D721Med (cell line): ENCODE data around the gene CBR1.

Source experiments
- DNase-seq: peaks from one replicate; pipeline ENCODE4 v3.0.0; 2011; ENCODE audit warnings: low spot score; ENCODE audit not compliant: insufficient read length
- FAIRE-seq: peaks from 2 replicates; lab custom pipeline; 2011; peaks lifted over from hg19 to GRCh38; lab: Jason Lieb, UNC
- CTCF ChIP-seq: IDR thresholded peaks from 2 replicates; pipeline ENCODE4 v1.5.1; 2012; ENCODE audit warnings: mild to moderate bottlenecking, control low read depth; ENCODE audit not compliant: insufficient read depth; ENCODE audit errors: missing control alignments

CBR1 gene

GRCh38 chr21:36048357-36048756 lies 21.5 kb upstream of the CBR1 start:
- no peak for DNase-seq
- TF ChIP-seq CTCF, result no peak
- no peak for FAIRE-seq

- TF ChIP-seq CTCF, result no peak
- FAIRE-seq (no peak), DNase-seq (no peak)
Measured at GRCh38 chr21:36052860-36053714, 16.7 kb upstream of the CBR1 start.

- no peak for TF ChIP-seq CTCF
- DNase-seq, result no peak
- no peak for FAIRE-seq
Measured at GRCh38 chr21:36053715-36054062, 16.1 kb upstream of the CBR1 start.

- no peak for TF ChIP-seq CTCF
- FAIRE-seq (no peak), DNase-seq (no peak)
Measured at GRCh38 chr21:36055551-36055950, 14.3 kb upstream of the CBR1 start.

GRCh38 chr21:36059823-36060158 lies 10.0 kb upstream of the CBR1 start:
- TF ChIP-seq CTCF, result no peak
- FAIRE-seq (no peak), DNase-seq (no peak)

- FAIRE-seq (no peak), DNase-seq (peak; percentile 93)
- TF ChIP-seq CTCF, result no peak
Measured at GRCh38 chr21:36060159-36060921, 9.5 kb upstream of the CBR1 start, which contains the start of gene SETD4. TSS of gene SETD4 (minus strand) at chr21:36060526. CDS start at chr21:36058888, 1,638 bp downstream.
